Measurements from ENCODE around the gene APBB2. TPM values are rescaled to one million over a fixed set of nuclear protein-coding genes. Genes with fewer than 3 reads are reported as not detected.

Gene APBB2
- total RNA-seq, 4 donors from 2014 or later: 139 to 248 (median 203) TPM

- peaks cover 0 to 14% (median 0%) of the 10 kb centered on the region in 3 donors for H3K36me3 ChIP-seq
- no peak overlapping the region for H3K27ac ChIP-seq
- no peak for TF ChIP-seq CTCF (IDR thresholded peaks at IDR 0.05)
- TF ChIP-seq EP300 (IDR thresholded peaks at IDR 0.05): no peak
- TF ChIP-seq POLR2A (IDR thresholded peaks at IDR 0.05): no peak
- DNase-seq (ENCODE audit: low spot score in 2 of 2): no peak
- no peak overlapping the region for H3K4me3 ChIP-seq
- H3K4me1 ChIP-seq: peaks cover 0 to 7% (median 0%) of the 10 kb centered on the region in 4 donors
- H3K27me3 ChIP-seq: no peaks in the 10 kb centered on the region
- H3K9me3 ChIP-seq: peaks cover 0 to 11% (median 0%) of the 10 kb centered on the region in 4 donors
- WGBS, 2 donors: 89 to 93% methylated on average over 5 of the region's 5 CpGs
These were observed 235.8 kb downstream of the APBB2 start for GRCh38 chr4:40978548-40978947.

- no peaks in the 10 kb centered on the region for H3K27me3 ChIP-seq
- DNase-seq (ENCODE audit: low spot score in 2 of 2): peak in 1 of 2 donors; percentile 74
- peaks cover 0 to 7% (median 0%) of the 10 kb centered on the region in 4 donors for H3K4me1 ChIP-seq
- TF ChIP-seq POLR2A (IDR thresholded peaks at IDR 0.05) (no peak), CTCF (IDR thresholded peaks at IDR 0.05) (peak; percentile 47 to 69 (median 60)), EP300 (IDR thresholded peaks at IDR 0.05) (no peak)
- H3K27ac ChIP-seq: peak overlapping the region in 1 of 4 donors; percentile 17
- peaks cover 0 to 10% (median 0%) of the 10 kb centered on the region in 3 donors for H3K36me3 ChIP-seq
- no peak overlapping the region for H3K4me3 ChIP-seq
- H3K9me3 ChIP-seq: peaks cover 0 to 11% (median 0%) of the 10 kb centered on the region in 4 donors
These were observed 238.0 kb downstream of the APBB2 start for GRCh38 chr4:40976343-40976742.

GRCh38 chr4:40972722-40973121, 241.6 kb downstream of the APBB2 start:
- no peak overlapping the region for H3K4me3 ChIP-seq
- no peak for DNase-seq (ENCODE audit: low spot score in 2 of 2)
- no peaks in the 10 kb centered on the region for H3K27me3 ChIP-seq
- WGBS, 2 donors: 85 to 94% methylated on average over 1 of the region's 1 CpG
- peaks cover 0 to 6% (median 0%) of the 10 kb centered on the region in 3 donors for H3K36me3 ChIP-seq
- H3K27ac ChIP-seq: no peak overlapping the region
- peaks cover 0 to 17% (median 0%) of the 10 kb centered on the region in 4 donors for H3K4me1 ChIP-seq
- no peaks in the 10 kb centered on the region for H3K9me3 ChIP-seq
- TF ChIP-seq EP300 (IDR thresholded peaks at IDR 0.05): no peak

GRCh38 chr4:40971338-40971737, 243.0 kb downstream of the APBB2 start:
- 79 to 82% methylated on average over 3 of the region's 3 CpGs for WGBS, 2 donors
- Histone ChIP-seq H3K27ac (no peak overlapping the region), H3K36me3 (peaks cover 0 to 19% (median 0%) of the 10 kb centered on the region in 3 donors), H3K4me3 (no peak overlapping the region), H3K9me3 (no peaks in the 10 kb centered on the region), H3K4me1 (peaks cover 0 to 14% (median 0%) of the 10 kb centered on the region in 4 donors), H3K27me3 (no peaks in the 10 kb centered on the region)
- no peak for DNase-seq (ENCODE audit: low spot score in 2 of 2)
- TF ChIP-seq EP300 (IDR thresholded peaks at IDR 0.05) (no peak), POLR2A (IDR thresholded peaks at IDR 0.05) (no peak), CTCF (IDR thresholded peaks at IDR 0.05) (no peak)

- no peak overlapping the region for H3K4me3 ChIP-seq
- H3K4me1 ChIP-seq: peaks cover 0 to 13% (median 0%) of the 10 kb centered on the region in 4 donors
- TF ChIP-seq POLR2A (IDR thresholded peaks at IDR 0.05): no peak
- TF ChIP-seq CTCF (IDR thresholded peaks at IDR 0.05): no peak
- no peak for TF ChIP-seq EP300 (IDR thresholded peaks at IDR 0.05)
- no peaks in the 10 kb centered on the region for H3K27me3 ChIP-seq
- H3K27ac ChIP-seq: no peak overlapping the region
- no peak for DNase-seq (ENCODE audit: low spot score in 2 of 2)
- H3K36me3 ChIP-seq: peaks cover 0 to 22% (median 0%) of the 10 kb centered on the region in 3 donors
- no peaks in the 10 kb centered on the region for H3K9me3 ChIP-seq
- WGBS, 2 donors: 58 to 66% methylated on average over 2 of the region's 2 CpGs
These were observed 244.8 kb downstream of the APBB2 start for GRCh38 chr4:40969501-40969900.

- H3K36me3 ChIP-seq: peaks cover 0 to 22% (median 0%) of the 10 kb centered on the region in 3 donors
- H3K9me3 ChIP-seq: no peaks in the 10 kb centered on the region
- H3K4me1 ChIP-seq: peaks cover 0 to 13% (median 0%) of the 10 kb centered on the region in 4 donors
- no peak overlapping the region for H3K27ac ChIP-seq
- DNase-seq (ENCODE audit: low spot score in 2 of 2): no peak
- no peak for TF ChIP-seq POLR2A (IDR thresholded peaks at IDR 0.05)
- no peak for TF ChIP-seq EP300 (IDR thresholded peaks at IDR 0.05)
- no peak for TF ChIP-seq CTCF (IDR thresholded peaks at IDR 0.05)
- H3K27me3 ChIP-seq: no peaks in the 10 kb centered on the region
- WGBS, 2 donors: 90 to 96% methylated on average over 5 to 6 of the region's 6 CpGs
- no peak overlapping the region for H3K4me3 ChIP-seq
These were observed 246.8 kb downstream of the APBB2 start for GRCh38 chr4:40967550-40967949.

Measured in tibial nerve (tissue), 4 donors.